K562 (cell line): ENCODE results near the gene OR8U1.

Experiments
- DDX20 ChIP-seq: fragments of 450-650 bp; IDR thresholded peaks from 2 replicates; pipeline ENCODE4 v1.6.1; 2016; ENCODE audit warnings: missing genetic modification characterization, low read depth, mild to moderate bottlenecking, missing compliant biosample characterization, moderate library complexity
- EP300 ChIP-seq: IDR thresholded peaks from 2 replicates; pipeline ENCODE4 v1.6.1; 2012; ENCODE audit warnings: low read length, improper control_type of control experiment
- EZH2 ChIP-seq: IDR thresholded peaks from 2 replicates; pipeline ENCODE4 v1.6.1; 2012; ENCODE audit warnings: low read depth, mild to moderate bottlenecking, inconsistent platforms, low read length, borderline replicate concordance
- RBBP5 ChIP-seq: fragments of 200-600 bp; sonication (generic); IDR thresholded peaks from 2 replicates; pipeline ENCODE4 v1.6.1; 2012; ENCODE audit warnings: borderline replicate concordance, mild to moderate bottlenecking, low read length, control low read depth, inconsistent platforms; ENCODE audit not compliant: insufficient read depth, poor library complexity, severe bottlenecking
- SRF ChIP-seq, 2 experiments: fragments of 250-450, 450-650 bp in 1 of 2; sonication (Bioruptor Pico) in 1 of 2; sonication (generic) in 1 of 2; formaldehyde crosslinking; IDR thresholded peaks; 2 replicates each; pipeline versions ENCODE4 v1.5.0 to v1.5.1; 2020 to 2022; ENCODE audit warnings: mild to moderate bottlenecking in 1 of 2, missing genetic modification reagents in 1 of 2
- XRCC5 ChIP-seq: fragments of 200-400 bp; formaldehyde crosslinking; IDR thresholded peaks from 2 replicates; pipeline ENCODE4 v1.6.1; 2017; ENCODE audit warnings: low read depth, mild to moderate bottlenecking, low read length

- TF ChIP-seq SRF (CRISPR knock-in tag; IDR thresholded peaks at IDR 0.05) (no peak), XRCC5 (no peak), EP300 (no peak), RBBP5 (no peak), DDX20 (tag) (no peak), EZH2 (no peak)
These were observed 4.7 kb downstream of the OR8U1 start for GRCh38 chr11:56380120-56380519.
